Gastrocnemius medialis (tissue), 4 donors: Measurements from ENCODE around the gene MLX. TPM values are rescaled to one million over a fixed set of nuclear protein-coding genes. Genes with fewer than 3 reads are reported as not detected.

ENCODE experiments used
- ATAC-seq, 2 donors: fragments of 150-250 bp; one replicate each; pipeline ENCODE4 v1.9.1; 2016
- DNase-seq, 2 donors: peaks; one replicate each; pipeline ENCODE4 v3.0.0-alpha.2; 2019
- H3K27ac ChIP-seq, 4 donors: fragments of 200-600 bp; sonication (generic); 1 replicate in 1 of 4; 2 replicates in 3 of 4; pipeline ENCODE4 v1.5.1; 2016 to 2018; ENCODE audit warnings: mild to moderate bottlenecking in 2 of 4, moderate library complexity in 1 of 4
- H3K27me3 ChIP-seq, 3 donors: fragments of 200-600 bp; sonication (generic) in 2 of 3; 1 replicate in 1 of 3; 2 replicates in 2 of 3; pipeline versions ENCODE4 v1.5.1 to v1.6.0; 2016 to 2019; ENCODE audit warnings: mild to moderate bottlenecking in 1 of 3, moderate library complexity in 1 of 3
- H3K36me3 ChIP-seq, 2 donors: fragments of 200-600 bp; sonication (generic) in 1 of 2; one replicate each; pipeline ENCODE4 v1.5.1; 2017 to 2018
- H3K4me1 ChIP-seq, 2 donors: fragments of 200-600 bp; sonication (generic) in 1 of 2; one replicate each; pipeline ENCODE4 v1.5.1; 2016 to 2017; ENCODE audit warnings: mild to moderate bottlenecking in 2 of 2
- H3K4me3 ChIP-seq, 4 donors: fragments of 200-600 bp; sonication (generic) in 3 of 4; 1 replicate in 1 of 4; 2 replicates in 3 of 4; pipeline ENCODE4 v1.5.1; 2016 to 2019; ENCODE audit warnings: mild to moderate bottlenecking in 2 of 4
- H3K9me3 ChIP-seq, 3 donors: fragments of 200-600 bp; sonication (generic) in 2 of 3; 1 replicate in 1 of 3; 2 replicates in 2 of 3; pipeline ENCODE4 v1.5.1; 2016 to 2019
- POLR2A ChIP-seq, 2 donors: fragments of 450-650 bp; IDR thresholded peaks; one replicate each; pipeline ENCODE4 v1.6.1; 2017; ENCODE audit warnings: antibody characterized with exemption in 2 of 2, mild to moderate bottlenecking in 2 of 2, moderate library complexity in 2 of 2
- in situ Hi-C, 4 donors: fragments of 200-750 bp; cut with MboI; loops; one replicate each; pipeline versions ENCODE4 v1.15.0 to v1.8.0; 2017; ENCODE audit warnings: low sequenced_read_pairs in 4 of 4
- intact Hi-C: fragments of 100-400 bp; cut with DNase I; formaldehyde crosslinking; loops from one replicate; pipeline ENCODE4 v1.15.1; 2023; ENCODE audit warnings: low total_unique reads
- total RNA-seq, 4 donors: library from RNA; depleted of rRNA; stranded (reverse); fragments of >200 nt; gene quantifications; one replicate each; pipeline versions ENCODE4 v1.1.0 to v1.2.3, GENCODE V29; 2016
- TF ChIP-seq, protein P1 (sequence below), 5 experiments: fragments of 450-650 bp in 3 of 5; fragments of 200-600 bp in 2 of 5; sonication (generic) in 2 of 5; IDR thresholded peaks in 4 of 5; conservative IDR thresholded peaks in 1 of 5; 1 replicate in 4 of 5; 2 replicates in 1 of 5; pipeline ENCODE4 v1.5.1; 2016 to 2019; ENCODE audit warnings: antibody characterized with exemption in 5 of 5, mild to moderate bottlenecking in 3 of 5, moderate library complexity in 3 of 5

Gene MLX
- total RNA-seq, 4 donors from 2014 or later: 49.7 to 81.9 (median 53.8) TPM

DNA sequence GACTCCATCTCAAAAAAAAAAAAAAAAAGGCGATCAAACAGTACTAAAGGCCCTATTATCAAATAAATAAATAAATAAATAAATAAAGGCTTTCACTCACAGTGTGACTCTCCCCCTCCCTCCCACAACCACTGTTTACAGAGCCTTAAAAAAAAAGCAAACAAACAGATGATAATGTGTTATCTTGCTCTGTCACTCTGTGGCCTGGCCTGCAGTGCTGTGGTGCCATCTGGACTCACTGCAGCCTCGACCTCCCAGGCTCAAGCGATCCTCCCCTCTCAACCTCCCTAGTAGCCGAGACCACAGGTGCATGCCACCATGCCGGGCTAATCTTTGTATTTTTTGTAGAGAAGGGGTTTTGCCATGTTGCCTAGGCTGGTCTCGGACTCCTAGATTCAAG lies 39.0 kb upstream of the MLX start:
- no peak for DNase-seq
- in situ Hi-C loops: loop anchor here in 3 of 4 donors (5.0 to 10.0 kb wide), 2 partner anchors 113 to 206 kb away; no protein-coding TSS in a partner anchor
- H3K27ac ChIP-seq: peak overlapping the region; percentile 77 to 89 (median 86)
- no peak overlapping the region for H3K4me3 ChIP-seq
- no peak for ATAC-seq
- H3K4me1 ChIP-seq: peaks cover 29 to 31% of the 10 kb centered on the region in 2 donors
- TF ChIP-seq, protein P1, sequence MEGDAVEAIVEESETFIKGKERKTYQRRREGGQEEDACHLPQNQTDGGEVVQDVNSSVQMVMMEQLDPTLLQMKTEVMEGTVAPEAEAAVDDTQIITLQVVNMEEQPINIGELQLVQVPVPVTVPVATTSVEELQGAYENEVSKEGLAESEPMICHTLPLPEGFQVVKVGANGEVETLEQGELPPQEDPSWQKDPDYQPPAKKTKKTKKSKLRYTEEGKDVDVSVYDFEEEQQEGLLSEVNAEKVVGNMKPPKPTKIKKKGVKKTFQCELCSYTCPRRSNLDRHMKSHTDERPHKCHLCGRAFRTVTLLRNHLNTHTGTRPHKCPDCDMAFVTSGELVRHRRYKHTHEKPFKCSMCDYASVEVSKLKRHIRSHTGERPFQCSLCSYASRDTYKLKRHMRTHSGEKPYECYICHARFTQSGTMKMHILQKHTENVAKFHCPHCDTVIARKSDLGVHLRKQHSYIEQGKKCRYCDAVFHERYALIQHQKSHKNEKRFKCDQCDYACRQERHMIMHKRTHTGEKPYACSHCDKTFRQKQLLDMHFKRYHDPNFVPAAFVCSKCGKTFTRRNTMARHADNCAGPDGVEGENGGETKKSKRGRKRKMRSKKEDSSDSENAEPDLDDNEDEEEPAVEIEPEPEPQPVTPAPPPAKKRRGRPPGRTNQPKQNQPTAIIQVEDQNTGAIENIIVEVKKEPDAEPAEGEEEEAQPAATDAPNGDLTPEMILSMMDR (IDR thresholded peaks at IDR 0.05 in 4 of 5, conservative IDR thresholded peaks at IDR 0.05 in 1 of 5): no peak
- TF ChIP-seq POLR2A (IDR thresholded peaks at IDR 0.05): no peak
- H3K36me3 ChIP-seq: no peaks in the 10 kb centered on the region
- intact Hi-C loops: loop anchor here (1.0 to 5.0 kb wide), 2 partner anchors 106 to 206 kb away; partner anchors contain the start of gene CAVIN1
- no peaks in the 10 kb centered on the region for H3K9me3 ChIP-seq
- no peaks in the 10 kb centered on the region for H3K27me3 ChIP-seq

DNA sequence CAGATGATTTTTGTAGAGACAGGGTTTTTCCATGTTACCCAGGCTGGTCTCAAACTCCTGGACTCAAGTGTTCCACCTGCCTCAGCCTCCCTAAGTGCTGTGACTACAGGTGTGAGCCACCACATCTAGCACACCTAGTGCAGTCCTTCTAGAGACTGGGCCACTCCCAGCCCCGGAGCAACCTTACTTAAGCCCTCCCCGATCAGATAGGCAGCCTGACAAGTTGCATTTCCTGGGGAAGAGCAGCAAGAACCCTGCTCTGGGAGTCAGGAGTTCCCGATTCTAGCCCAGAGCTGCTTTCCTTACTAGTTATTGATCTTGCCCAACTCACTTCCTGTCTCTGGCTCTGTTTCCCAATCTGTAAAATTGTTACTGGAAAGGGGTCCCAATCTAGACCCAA lies 37.8 kb upstream of the MLX start:
- no peak for TF ChIP-seq POLR2A (IDR thresholded peaks at IDR 0.05)
- TF ChIP-seq, protein P1 (IDR thresholded peaks at IDR 0.05 in 4 of 5, conservative IDR thresholded peaks at IDR 0.05 in 1 of 5): no peak
- ATAC-seq (no peak), DNase-seq (no peak)
- Histone ChIP-seq H3K4me3 (no peak overlapping the region), H3K9me3 (no peaks in the 10 kb centered on the region), H3K27ac (no peak overlapping the region), H3K4me1 (peaks cover 29% of the 10 kb centered on the region in 2 donors), H3K36me3 (no peaks in the 10 kb centered on the region), H3K27me3 (no peaks in the 10 kb centered on the region)
- in situ Hi-C loops (loop anchor here in 3 of 4 donors (5.0 to 10.0 kb wide), 2 partner anchors 114 to 207 kb away; no protein-coding TSS in a partner anchor), intact Hi-C loops (loop anchor here (5.0 kb wide), 1 partner anchor 107 kb away; the partner anchor contains the start of gene CAVIN1)

DNA sequence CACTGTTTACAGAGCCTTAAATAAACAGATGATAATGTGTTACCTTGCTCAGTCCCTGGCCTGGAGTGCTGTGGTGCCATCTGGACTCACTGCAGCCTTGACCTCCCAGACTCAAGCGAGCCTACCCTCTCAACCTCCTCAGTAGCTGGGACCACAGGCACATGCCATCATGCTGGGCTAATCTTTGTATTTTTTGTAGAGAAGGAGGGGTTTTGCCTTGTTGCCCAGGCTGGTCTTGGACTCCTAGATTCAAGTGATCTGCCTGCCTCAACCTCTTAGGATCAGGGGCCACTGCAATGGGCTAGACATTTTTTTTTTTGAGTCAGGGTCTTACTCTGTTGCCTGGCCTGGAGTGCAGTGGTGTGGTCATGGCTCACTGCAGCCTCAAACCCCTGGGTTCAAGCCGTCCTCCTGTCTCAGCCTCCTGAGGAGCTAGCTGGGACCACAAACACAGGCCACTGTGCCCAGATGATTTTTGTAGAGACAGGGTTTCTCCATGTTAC lies 35.9 kb upstream of the MLX start:
- no peak for TF ChIP-seq POLR2A (IDR thresholded peaks at IDR 0.05)
- TF ChIP-seq, protein P1 (IDR thresholded peaks at IDR 0.05 in 4 of 5, conservative IDR thresholded peaks at IDR 0.05 in 1 of 5): no peak
- peaks cover 22 to 27% of the 10 kb centered on the region in 2 donors for H3K4me1 ChIP-seq
- no peak overlapping the region for H3K4me3 ChIP-seq
- H3K9me3 ChIP-seq: no peaks in the 10 kb centered on the region
- H3K36me3 ChIP-seq: no peaks in the 10 kb centered on the region
- H3K27me3 ChIP-seq: no peaks in the 10 kb centered on the region
- no peak for ATAC-seq
- peak overlapping the region in 2 of 4 donors; percentile 86 to 94 for H3K27ac ChIP-seq
- no peak for DNase-seq
- in situ Hi-C loops: no loop called here
- intact Hi-C loops: no loop called here

DNA sequence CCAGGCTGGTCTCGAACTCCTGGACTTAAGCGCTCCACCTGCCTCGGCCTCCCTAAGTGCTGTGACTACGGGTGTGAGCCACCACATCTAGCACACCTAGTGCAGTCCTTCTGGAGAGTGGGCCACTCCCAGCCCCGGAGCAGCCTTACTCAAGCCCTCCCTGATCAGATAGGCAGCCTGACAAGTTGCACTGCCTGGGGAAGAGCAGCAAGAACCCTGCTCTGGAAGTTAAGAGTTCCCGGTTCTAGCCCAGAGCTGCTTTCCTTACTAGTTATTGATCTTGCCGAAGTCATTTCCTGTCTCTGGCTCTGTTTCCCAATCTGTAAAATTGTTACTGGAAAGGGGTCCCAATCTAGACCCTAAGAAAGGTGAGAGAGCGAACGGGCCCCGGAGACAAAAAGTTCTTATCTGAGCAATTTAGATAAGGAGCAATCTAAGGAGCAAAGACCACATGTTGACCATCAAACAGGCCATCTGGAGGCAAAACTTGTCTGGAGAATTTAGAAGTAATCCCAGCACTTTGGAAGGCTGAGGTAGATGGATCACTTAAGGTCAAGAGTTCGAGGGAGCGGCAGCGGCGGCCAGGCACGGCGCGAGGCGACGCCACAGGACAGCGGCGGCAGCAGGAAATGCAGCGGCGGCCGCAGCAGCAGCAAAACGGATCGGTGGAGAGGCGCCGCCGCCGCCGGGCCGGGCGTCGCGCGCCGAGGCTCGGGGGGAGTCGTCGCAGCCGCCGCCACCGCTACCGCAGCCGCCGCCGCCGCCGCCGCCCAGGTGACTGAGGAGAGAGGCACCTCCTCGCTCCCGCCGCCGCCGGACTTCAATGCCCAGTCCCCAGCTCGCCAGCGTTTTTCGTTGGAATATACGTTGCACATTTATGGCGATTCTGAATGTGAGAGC lies 35.2 kb upstream of the MLX start:
- H3K27ac ChIP-seq: peak overlapping the region; percentile 81 to 94 (median 87)
- DNase-seq (peak in 1 of 2 donors; percentile 72), ATAC-seq (peak; percentile 23 to 30)
- intact Hi-C loops: no loop called here
- H3K9me3 ChIP-seq: no peaks in the 10 kb centered on the region
- peak overlapping the region; percentile 53 to 77 (median 62) for H3K4me3 ChIP-seq
- in situ Hi-C loops: no loop called here
- TF ChIP-seq POLR2A (IDR thresholded peaks at IDR 0.05): peak; percentile 49 to 54
- TF ChIP-seq, protein P1 (IDR thresholded peaks at IDR 0.05 in 4 of 5, conservative IDR thresholded peaks at IDR 0.05 in 1 of 5): peak; percentile 52 to 73 (median 67)
- no peaks in the 10 kb centered on the region for H3K27me3 ChIP-seq
- no peaks in the 10 kb centered on the region for H3K36me3 ChIP-seq
- H3K4me1 ChIP-seq: peaks cover 15 to 21% of the 10 kb centered on the region in 2 donors
